Right hindlimb (tissue), 1 donor: ENCODE results near the gene CTAGE4.
"Not testable (repeated sequence)": the region's sequence is repeated elsewhere in the genome, so short reads cannot be mapped to it uniquely, and the experiment has no call there.

Experiments
- DNase-seq: peaks from one replicate; pipeline ENCODE4 v3.0.0-alpha.2; 2018

The CTAGE4 gene

DNA sequence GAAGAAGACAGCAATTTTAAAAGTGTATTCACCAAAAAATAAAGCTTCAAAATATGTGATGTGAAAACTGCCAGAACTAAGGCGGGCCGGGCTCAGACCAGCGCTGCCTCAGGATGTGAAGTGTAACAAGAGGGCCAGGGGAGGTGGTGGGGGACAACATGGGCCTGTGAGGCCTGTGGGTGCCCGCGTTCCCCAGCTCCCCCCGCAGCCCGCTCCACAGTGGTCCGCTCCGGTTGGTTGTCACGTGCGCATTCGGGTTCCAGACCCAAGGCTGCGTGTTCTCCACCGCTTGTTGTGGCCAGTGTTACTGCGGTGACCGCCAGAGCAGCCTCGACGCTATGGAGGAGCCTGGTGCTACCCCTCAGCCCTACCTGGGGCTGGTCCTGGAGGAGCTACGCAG is at the start of gene CTAGE4:
Gene CTAGE4 (plus strand): TSS at position 301 of the 400 bp plus-strand sequence. CDS start 38 bp downstream, at position 339.
- not testable (repeated sequence) for DNase-seq

- no peak for DNase-seq
Measured at GRCh38 chr7:144134116-144134515, 49.1 kb upstream of the CTAGE4 start.

DNA sequence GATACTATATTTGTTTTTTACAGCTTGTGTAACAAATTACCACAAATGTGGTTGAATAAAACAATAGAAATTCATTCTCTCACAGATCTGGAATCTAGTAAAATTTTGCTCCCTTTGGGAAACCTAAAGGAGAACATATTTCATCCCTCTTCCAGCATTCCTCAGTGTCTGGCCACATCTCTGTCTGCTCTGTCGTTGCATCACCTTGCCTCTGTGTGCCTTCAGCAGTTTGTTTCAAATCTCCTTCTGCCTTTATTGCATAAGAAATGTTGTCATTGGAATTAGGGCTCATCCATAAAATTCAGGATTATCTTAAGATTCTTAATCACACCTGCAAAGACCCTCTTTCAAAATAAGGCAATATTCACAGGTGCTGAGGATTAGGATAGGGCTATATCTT is 45.8 kb upstream of the CTAGE4 start:
- no peak for DNase-seq

DNA sequence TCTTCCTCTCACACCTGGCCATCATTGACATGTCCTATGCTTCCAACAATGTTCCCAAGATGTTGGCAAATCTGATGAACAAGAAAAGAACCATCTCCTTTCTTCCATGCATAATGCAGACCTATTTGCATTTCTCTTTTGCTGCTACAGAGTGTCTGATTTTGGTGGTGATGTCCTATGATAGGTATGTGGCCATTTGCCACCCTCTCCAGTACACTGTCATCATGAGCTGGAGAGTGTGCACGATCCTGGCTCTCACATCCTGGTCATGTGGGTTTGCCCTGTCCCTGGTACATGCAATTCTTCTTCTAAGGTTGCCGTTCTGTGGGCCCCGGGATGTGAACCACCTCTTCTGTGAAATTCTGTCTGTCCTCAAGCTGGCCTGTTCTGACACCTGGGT is 41.1 kb upstream of the CTAGE4 start:
- no peak for DNase-seq

GRCh38 chr7:144144426-144144825 is 38.8 kb upstream of the CTAGE4 start:
- no peak for DNase-seq

DNA sequence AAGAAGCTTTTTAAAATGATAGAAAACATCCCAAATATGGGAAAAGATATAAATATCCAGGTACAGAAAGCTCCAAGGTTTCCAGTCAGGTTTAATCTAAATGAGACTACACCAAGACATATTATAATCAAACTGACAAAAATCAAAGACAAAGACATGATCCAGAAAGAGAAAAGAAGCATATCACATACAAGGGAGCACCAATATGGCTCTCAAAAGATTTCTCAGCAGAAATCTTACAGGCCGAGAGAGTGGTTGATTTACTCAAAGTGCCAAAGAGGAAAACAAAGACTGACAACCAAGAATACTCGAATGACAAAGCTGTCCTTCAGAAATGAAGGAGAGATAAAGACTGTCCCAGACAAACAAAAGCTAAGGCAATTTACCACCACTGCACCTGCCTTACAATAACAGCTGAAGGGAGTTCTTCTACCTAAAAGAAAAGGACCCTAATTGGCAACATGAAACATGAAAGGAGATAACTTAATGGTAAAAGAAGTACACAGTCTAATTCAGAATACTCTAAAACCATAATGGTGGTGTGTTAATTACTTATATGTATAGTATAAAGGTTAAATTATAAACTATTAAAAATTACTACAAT is 34.9 kb upstream of the CTAGE4 start:
- no peak for DNase-seq

DNA sequence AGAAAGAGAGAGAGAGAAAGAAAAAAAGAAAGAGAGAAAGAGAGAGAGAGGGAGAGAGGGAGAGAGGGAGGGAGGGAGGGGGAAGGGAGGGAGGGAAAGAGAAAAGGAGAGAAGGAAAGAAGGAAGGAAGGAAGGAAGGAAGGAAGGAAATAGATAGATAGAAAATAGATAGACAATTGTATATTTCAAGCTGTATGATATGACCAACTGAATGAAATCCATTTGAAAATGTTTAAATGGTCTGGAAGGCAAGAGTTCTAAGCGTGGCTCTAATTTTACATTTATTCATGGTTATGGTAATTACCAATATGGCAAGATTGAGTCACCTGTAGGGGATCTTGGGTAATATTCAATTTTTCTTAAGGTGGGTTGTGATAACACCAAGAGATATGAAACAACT is 24.4 kb upstream of the CTAGE4 start:
- no peak for DNase-seq

- DNase-seq: no peak
Measured at GRCh38 chr7:144164784-144165183, 18.5 kb upstream of the CTAGE4 start.

GRCh38 chr7:144171594-144172350 is 11.5 kb upstream of the CTAGE4 start:
- not testable (repeated sequence) for DNase-seq

GRCh38 chr7:144174613-144175012 is 8.7 kb upstream of the CTAGE4 start:
- DNase-seq: no peak

GRCh38 chr7:144178380-144179164 is 4.7 kb upstream of the CTAGE4 start:
- DNase-seq: not testable (repeated sequence)

DNA sequence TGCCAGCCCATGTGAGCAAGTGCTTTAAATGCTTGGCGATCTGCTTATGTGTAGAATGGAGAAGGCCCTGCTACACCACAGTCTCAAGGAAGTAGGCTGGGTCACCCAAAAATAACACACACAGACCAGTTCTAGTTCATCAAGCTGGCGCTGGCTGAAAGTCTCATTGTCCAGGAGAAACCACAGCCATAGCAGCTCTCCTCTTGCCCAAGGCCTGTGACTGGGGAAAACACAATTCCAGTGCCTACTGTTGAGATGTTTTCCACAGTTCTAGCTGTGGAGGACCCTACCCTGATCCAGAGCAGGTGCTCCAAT is 4.1 kb upstream of the CTAGE4 start:
- DNase-seq: not testable (repeated sequence)

- DNase-seq: not testable (repeated sequence)
Measured at GRCh38 chr7:144187848-144188247, 4.6 kb downstream of the CTAGE4 start.

- not testable (repeated sequence) for DNase-seq
Measured at GRCh38 chr7:144188578-144189171, 5.4 kb downstream of the CTAGE4 start.

- DNase-seq: not testable (repeated sequence)
Measured at GRCh38 chr7:144193782-144194181, 10.5 kb downstream of the CTAGE4 start.

- DNase-seq: not testable (repeated sequence)
Measured at GRCh38 chr7:144194453-144194852, 11.2 kb downstream of the CTAGE4 start.

GRCh38 chr7:144195212-144195872 is 12.1 kb downstream of the CTAGE4 start, which contains the start of gene ARHGEF35:
Gene ARHGEF35, minus strand, starts transcription at chr7:144195833. Its CDS starts 7,450 bp downstream, at chr7:144188383.
- DNase-seq: not testable (repeated sequence)

GRCh38 chr7:144198934-144199333 is 15.7 kb downstream of the CTAGE4 start:
- not testable (repeated sequence) for DNase-seq

- DNase-seq: not testable (repeated sequence)
Measured at GRCh38 chr7:144201978-144202377, 18.7 kb downstream of the CTAGE4 start.

DNA sequence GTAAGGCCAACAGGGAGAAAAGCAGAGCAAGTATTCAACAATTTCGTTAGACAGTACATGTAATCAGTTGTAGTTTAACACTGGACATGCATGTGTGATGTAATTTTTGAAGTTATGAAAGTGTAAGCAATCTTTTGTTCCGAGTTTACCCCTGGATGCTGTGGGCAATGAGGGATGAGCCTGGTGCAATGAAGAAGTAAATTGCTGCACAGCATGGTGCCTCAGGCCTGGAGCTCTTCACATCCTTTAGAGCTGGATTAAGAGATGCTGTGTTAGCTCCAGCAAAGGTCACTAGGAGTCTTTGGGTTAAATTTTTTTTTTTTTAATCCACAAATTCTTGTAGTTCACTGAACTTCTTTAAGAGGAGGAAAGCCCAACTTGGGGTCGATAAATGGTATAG is 19.8 kb downstream of the CTAGE4 start:
- not testable (repeated sequence) for DNase-seq

GRCh38 chr7:144205306-144205705 is 22.0 kb downstream of the CTAGE4 start:
- not testable (repeated sequence) for DNase-seq

- not testable (repeated sequence) for DNase-seq
Measured at GRCh38 chr7:144217200-144217599, 33.9 kb downstream of the CTAGE4 start.

DNA sequence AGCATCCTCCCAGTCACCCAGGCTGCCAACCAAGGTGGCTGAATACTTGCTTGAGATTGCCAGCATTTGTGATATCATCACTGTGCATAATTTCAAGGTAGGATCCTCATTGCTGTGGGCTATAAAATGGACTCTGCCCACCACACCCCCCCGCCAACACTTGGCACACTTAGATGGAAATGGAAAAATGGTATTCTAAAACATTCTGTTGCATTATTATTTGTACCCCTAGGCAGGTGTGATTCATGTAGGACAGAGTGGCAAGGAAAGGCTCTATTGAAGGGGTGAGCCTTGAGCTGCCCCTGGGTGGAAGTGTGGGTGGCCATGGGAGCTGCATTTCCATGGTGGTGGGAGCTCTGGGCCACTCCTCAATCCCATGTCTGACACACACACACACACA is 35.3 kb downstream of the CTAGE4 start:
- not testable (repeated sequence) for DNase-seq
